GM21786 (cell line): ENCODE results near the gene SERPING1.
"Not testable (repeated sequence)": the region's sequence is repeated elsewhere in the genome, so short reads cannot be mapped to it uniquely, and the experiment has no call there.

Source experiments
- ATAC-seq: cut with Tn5 transposase; IDR thresholded peaks from one replicate; pipeline ENCODE4 v1.9.1; 2021; ENCODE audit not compliant: unreplicated experiment

Gene SERPING1

DNA sequence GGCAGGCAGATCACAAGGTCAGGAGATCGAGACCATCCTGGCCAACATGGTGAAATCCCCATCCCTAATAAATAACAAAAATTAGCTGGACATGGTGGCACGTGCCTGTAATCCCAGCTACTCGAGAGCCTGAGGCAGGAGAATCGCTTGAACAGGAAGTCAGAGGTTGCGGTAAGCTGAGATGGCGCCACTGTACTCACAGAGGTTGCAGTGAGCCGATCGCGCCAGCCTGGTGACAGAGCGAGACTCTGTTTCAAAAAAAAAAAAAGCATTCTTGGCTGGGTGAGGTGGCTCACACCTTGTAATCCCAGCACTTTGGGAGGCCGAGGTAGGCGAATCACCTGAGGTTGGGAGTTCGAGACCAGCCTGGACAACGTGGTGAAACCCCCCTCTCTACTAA, 54.7 kb downstream of the SERPING1 start:
- not testable (repeated sequence) for ATAC-seq

DNA sequence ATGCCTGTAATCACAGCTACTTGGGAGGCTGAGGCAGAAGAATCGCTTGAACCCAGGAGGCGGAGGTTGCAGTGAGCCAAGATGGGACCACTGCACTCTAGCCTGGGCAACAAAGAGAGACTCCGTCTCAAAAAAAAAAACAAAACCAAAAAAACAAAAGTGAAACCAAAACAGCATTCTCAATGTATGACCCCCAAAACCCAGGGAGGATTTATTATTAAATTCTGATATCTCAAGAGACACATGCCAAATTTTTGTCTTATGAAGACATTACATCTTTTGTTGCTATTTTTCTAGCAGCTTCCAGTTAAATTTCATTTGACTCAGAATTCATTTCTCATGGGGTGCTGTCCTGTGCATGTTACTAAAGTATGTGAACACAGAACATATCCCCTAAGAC, 55.2 kb downstream of the SERPING1 start:
- no peak for ATAC-seq

DNA sequence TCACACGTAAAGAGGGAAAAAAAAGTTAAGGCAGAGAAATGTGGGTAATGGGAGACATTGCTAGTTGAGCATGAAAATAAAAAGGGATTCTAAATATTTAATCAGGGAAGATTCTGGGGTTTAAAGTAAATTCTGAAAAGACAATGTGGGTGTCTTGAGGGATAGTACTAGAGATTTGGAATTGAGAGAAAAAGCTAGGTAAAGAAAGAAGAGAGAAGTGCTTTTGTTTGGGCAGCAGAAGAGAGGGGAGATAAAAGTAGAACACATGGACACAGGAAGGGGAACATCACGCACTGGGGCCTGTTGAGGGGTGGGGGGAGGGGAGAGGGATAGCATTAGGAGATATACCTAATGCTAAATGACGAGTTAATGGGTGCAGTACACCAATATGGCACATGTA, 55.7 kb downstream of the SERPING1 start:
- ATAC-seq = no peak

DNA sequence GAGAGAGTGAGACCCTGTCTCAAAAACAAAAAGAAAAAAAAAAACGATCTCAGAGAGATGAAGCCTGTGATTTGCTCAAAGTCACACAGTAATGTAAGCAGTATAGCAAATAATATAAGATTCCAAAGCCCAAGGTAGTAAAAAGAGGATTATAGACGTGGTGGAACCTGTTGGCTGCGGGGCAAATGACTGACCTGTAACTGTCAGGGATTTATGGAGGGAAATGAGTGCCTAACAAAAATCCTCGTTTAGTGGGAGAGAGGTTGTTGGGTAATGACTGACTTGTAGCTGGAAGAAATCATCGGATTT, 59.4 kb downstream of the SERPING1 start:
- no peak for ATAC-seq

DNA sequence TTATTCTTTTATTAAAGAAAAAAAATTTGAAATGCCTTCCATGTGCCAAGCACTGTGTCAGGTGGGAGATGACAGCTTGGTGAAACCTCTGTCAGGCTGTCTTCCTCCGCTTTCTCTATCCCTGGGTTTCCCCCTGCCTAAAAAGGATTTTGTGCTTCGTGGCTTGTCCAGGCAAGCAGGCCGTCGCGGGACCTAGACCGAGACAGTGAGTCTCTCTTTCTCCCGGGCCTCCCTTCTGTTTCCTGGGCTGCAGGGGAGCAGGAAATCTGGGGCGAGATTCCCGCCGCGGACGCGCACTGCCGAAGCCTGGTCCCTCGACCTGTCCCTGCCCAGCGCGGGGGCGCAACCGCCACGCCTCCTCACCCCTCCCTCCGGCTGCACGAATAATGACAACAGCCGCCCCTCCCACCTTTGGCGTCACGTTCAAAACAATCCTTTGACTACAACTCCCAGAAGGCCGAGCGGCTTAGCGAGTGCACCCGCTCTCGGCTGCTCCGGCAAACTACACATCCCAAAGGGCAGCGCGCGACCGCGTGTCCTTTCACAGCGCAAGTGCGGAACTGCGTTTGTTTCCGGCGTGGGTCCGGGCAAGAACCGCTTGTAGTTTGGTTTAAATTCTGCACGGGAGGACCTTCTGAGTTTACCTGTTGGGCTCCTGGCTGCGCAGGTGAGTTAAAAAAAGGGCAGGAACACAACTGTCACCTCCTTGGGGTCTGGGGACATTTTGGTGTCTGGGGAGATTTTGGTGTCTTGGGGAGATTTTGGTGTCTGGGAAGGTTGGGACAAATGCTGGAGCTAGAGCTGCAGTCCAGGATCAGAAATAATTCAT, 59.9 kb downstream of the SERPING1 start, which contains the start of gene CLP1:
Gene CLP1, plus strand, starts transcription at position 569 of the 829 bp plus-strand sequence. CDS start 1,715 bp downstream, outside the sequence.
- ATAC-seq = peak; percentile 99

DNA sequence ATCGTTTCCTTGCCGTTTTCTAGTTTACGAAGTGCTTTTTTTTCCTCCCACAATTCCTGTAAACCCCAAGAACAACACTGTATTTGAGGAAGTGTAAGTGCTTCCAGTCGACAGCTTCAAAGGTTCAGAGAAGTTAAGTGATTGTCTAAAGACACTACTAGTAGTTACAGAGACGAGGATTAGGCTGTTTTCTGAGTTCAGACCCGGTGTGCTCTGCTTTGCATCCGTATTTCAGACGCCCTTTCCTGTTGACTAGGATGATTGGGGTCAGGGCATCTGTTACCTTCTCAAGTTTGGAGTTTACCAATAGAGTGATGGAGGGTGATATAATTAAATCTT, 60.5 kb downstream of the SERPING1 start:
- no peak for ATAC-seq

DNA sequence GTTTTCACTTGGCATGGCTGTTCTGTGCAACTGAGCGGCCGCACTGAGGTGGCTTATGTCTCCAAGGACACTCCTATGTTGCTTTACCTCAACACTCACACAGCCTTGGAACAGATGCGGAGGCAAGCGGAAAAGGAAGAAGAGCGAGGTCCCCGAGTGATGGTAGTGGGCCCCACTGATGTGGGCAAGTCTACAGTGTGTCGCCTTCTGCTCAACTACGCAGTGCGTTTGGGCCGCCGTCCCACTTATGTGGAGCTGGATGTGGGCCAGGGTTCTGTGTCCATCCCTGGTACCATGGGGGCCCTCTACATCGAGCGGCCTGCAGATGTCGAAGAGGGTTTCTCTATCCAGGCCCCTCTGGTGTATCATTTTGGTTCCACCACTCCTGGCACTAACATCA, 62.2 kb downstream of the SERPING1 start:
- no peak for ATAC-seq

DNA sequence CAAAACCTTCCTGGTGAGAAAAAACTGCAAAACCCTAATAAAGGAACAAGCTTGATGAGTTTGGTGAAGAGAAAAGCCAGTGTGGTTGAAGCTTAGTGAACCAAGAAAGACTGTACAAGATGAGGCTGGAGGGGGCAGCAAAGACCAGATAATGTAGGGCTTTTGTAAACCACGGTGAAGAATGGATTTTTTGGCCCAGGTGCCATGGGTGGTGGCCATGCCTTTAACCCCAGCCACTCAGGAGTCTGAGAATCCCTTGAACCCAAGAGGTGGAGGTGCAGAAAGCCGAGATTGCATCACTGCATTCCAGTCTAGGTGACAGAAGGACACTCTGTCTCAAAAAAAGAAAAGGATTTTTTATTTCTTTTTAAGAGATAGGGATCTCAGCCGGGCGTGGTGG, 65.4 kb downstream of the SERPING1 start:
- ATAC-seq = no peak

DNA sequence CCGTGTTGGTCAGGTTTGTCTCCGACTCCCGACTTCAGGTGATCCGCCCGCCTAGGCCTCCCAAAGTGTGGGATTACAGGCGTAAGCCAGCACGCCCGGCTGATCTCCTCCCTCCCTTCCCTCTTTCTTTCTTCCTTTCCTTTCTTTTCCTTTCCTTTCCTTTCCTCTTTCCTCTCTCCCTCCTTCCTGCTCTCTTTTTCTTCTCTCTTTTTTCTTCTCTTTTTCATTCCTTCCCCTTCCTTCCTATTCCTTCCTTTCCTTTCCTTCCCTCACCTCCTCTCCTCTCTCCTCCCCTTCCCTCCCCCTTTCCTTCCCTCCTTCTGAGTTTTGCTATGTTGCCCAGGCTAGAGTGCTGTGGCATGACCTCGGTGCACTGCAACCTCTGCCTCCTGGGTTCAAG, 66.5 kb downstream of the SERPING1 start:
- ATAC-seq = no peak
